Skeletal muscle satellite cell (primary cell): ENCODE results near the gene UBXN1.
"Not testable (repeated sequence)": the region's sequence is repeated elsewhere in the genome, so short reads cannot be mapped to it uniquely, and the experiment has no call there.

Experiments used
- H3K27me3 ChIP-seq: 2 replicates; pipeline ENCODE4 v1.7.0; 2013; ENCODE audit warnings: low read length; ENCODE audit not compliant: control insufficient read depth, insufficient read depth
- H3K36me3 ChIP-seq: 2 replicates; pipeline ENCODE4 v1.7.0; 2013; ENCODE audit warnings: mild to moderate bottlenecking, control low read depth, low read length; ENCODE audit not compliant: insufficient read depth
- H3K4me1 ChIP-seq: 2 replicates; pipeline ENCODE4 v1.7.0; 2013; ENCODE audit warnings: low read length; ENCODE audit not compliant: control insufficient read depth, insufficient read depth
- H3K4me2 ChIP-seq: 2 replicates; pipeline ENCODE4 v1.7.0; 2013; ENCODE audit warnings: mild to moderate bottlenecking, low read length
- H3K4me3 ChIP-seq: 2 replicates; pipeline ENCODE4 v1.7.0; 2013; ENCODE audit warnings: low read length
- H3K9ac ChIP-seq: 2 replicates; pipeline ENCODE4 v1.7.0; 2013; ENCODE audit warnings: mild to moderate bottlenecking, low read depth, low read length, moderate library complexity
- H3K9me3 ChIP-seq: replicated peaks from 2 replicates; pipeline ENCODE4 v1.7.0; 2013; ENCODE audit warnings: mild to moderate bottlenecking, control low read depth, low read length

The UBXN1 gene

DNA sequence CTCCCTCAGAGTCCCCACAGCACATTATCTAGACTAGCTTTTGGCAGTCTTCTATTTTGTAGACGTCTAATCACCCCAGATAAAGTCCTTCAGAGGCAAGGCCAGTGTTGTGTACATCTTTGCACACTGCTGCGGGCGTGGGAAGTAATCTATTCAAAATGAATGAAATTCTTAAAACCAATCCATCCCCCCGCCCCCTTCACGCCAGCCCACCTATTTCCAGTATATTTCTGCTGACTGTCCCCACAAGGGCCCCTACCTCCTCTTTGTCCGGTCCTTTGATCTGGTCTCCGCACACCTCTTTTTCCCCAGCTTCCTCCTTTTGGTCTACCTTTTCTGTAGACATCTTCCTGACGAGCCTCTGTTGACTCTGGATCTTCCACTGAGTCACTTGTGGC lies 28.0 kb upstream of the UBXN1 start:
- Histone ChIP-seq H3K4me1 (peaks cover 33% of the 10 kb centered on the region), H3K27me3 (no peaks in the 10 kb centered on the region), H3K9ac (no peak overlapping the region), H3K9me3 (no peaks in the 10 kb centered on the region), H3K4me3 (peak overlapping the region; percentile 70), H3K4me2 (peak overlapping the region; percentile 91), H3K36me3 (peaks cover 16% of the 10 kb centered on the region)

DNA sequence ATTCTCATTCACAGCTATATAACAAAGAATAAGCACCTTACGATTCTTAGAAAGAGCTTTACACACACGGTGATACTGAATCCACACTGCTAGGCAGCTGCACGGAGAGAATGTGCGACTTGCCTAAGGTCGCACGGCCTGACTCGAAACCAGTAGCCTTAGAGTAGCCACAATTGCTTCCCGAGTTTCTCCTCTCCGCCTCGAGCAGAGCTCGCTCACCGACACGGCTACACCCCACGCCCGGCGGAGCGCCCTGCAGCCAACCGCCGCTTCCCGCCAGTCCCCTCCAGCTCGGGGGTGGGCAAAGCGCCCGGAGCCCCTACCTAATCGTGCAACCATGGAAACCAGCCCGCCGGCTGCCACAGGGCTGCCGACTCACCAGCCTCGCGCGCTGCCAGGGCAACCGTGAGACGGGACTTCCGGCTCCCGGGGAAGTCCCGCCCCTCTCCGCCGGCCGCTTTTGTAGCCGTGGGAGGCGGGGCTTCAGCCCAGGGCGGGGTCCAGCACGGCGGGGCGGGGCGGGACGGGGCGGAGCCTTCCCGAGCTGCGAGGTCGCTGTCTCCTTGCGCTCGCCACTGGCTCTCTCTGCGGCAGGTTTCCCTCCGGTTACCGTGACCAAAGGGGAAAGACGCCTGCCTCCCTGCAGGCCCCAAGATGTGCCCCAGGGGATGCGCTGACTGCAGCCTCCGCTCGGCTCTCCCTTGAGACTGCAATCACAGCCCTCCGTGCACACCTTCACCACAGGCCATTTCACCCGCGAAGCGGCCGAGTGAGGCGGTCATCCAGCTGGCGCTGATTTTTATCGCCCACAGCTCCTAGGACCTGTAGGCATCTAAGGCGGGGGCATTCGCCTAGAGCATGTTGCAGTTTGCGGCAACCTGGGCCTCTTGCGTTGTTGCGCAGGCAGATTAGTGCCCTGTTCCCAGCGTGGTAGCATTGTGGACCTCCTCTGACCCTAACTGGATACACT lies 27.3 kb upstream of the UBXN1 start:
- Histone ChIP-seq H3K4me3 (peak overlapping the region; percentile 92), H3K4me2 (peak overlapping the region; percentile 91), H3K36me3 (peaks cover 13% of the 10 kb centered on the region)

DNA sequence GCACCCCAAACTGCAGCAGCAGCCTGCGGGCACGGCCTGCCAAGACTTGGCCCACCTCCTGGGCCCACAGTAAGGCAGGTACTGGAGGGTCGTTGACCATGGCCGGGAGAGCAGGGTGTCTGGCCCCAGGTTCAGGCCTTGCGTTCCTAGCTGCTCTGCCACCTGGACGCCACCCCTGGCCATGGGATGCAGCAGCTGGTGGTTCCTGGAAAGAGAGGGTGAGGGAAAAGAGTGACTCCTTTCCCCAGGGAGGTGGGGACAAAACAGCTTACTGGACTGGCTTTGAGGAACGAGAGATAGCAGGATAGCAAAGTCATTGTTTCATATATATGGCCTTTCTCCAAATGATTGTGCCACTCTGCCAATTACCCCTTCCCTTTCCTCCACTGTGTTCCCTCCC lies 26.5 kb upstream of the UBXN1 start:
- Histone ChIP-seq H3K4me3 (peak overlapping the region; percentile 92), H3K27me3 (no peaks in the 10 kb centered on the region), H3K36me3 (peaks cover 11% of the 10 kb centered on the region), H3K9me3 (no peaks in the 10 kb centered on the region), H3K4me2 (peak overlapping the region; percentile 87), H3K4me1 (peaks cover 32% of the 10 kb centered on the region), H3K9ac (peak overlapping the region; percentile 78)

More for the DNA sequence above, 27.3 kb upstream of the UBXN1 start:
- H3K9ac ChIP-seq, result peak overlapping the region; percentile 78
- no peaks in the 10 kb centered on the region for H3K9me3 ChIP-seq
- peaks cover 33% of the 10 kb centered on the region for H3K4me1 ChIP-seq
- no peaks in the 10 kb centered on the region for H3K27me3 ChIP-seq

DNA sequence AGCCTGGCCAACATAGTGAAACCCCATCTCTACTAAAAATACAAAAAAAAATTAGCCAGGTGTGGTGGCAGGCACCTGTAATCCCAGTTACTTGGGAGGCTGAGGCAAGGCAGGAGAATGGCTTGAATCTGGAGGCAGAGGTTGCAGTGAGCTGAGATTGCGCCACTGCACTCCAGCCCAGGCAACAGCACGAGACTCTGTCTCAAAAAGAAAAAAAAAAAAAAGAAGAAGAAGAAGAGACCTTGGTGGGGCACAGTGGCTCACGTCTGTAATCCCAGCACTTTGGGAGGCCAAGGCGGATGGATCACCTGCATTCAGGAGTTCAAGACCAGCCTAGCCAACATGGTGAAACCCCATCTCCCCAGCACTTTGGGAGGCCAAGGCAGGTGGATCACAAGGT lies 25.0 kb upstream of the UBXN1 start:
- H3K36me3 ChIP-seq, H3K27me3 ChIP-seq, H3K4me2 ChIP-seq, H3K9me3 ChIP-seq, H3K9ac ChIP-seq, H3K4me3 ChIP-seq: not testable (repeated sequence)
- H3K4me1 ChIP-seq, result peaks cover 20% of the 10 kb centered on the region

DNA sequence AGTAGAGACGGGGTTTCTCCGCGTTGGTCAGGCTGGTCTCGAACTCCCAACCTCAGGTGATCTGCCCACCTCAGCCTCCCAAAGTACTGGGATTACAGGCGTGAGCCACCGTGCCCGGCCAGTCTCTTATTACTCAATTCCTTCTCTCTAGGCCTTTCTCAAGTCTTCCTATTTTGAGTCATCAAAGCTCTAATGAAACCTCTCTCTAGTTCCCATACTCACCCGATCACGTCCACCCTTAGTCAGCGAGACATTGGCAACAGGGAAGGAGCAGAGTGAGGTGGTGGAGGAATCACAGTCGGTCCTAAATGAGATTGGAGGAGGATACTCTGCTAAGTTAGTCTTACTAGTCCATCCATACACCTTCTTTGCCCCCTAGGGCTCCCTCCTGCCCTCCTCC lies 23.4 kb upstream of the UBXN1 start:
- Histone ChIP-seq H3K9ac (no peak overlapping the region), H3K4me1 (peaks cover 14% of the 10 kb centered on the region), H3K4me3 (no peak overlapping the region)

DNA sequence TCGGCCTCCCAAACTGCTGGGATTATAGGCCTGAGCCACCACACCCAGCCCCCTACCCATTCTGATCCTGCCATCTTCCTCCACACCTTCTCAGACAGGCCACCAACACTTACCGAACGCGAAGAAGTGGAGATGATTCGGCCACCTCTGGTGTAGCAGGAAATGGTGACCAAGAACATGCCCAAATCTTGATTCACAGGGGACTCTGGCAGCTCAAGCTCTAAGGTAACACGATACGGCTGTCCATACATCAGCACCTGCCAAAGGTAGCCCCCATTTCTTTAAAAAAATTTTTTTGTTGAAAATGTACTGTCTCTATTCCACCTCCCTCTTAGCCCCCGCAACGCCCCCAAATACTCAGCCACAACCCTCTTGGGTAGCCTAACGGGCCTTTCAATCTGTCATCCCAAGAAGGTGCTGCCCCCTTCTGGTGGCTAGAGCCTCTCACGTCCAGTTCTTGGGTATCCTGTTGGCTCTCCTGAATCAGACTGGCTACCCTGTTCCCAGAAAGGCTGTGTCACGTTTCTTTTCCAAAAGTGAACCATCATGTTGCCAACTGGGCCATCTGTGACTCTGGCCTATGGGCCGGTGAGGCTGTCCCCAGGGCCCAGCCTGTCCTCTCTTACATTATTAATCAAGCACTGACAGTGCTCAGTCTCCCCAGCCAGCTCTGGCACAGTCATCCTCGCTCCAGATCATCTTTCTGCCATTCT lies 15.7 kb upstream of the UBXN1 start:
- Histone ChIP-seq H3K9ac (peak overlapping the region; percentile 22), H3K4me3 (no peak overlapping the region), H3K9me3 (no peaks in the 10 kb centered on the region), H3K4me2 (no peak overlapping the region), H3K4me1 (peaks cover 9% of the 10 kb centered on the region), H3K36me3 (peaks cover 32% of the 10 kb centered on the region), H3K27me3 (no peaks in the 10 kb centered on the region)

More for the DNA sequence above, 23.4 kb upstream of the UBXN1 start:
- Histone ChIP-seq H3K9me3 (no peaks in the 10 kb centered on the region), H3K27me3 (no peaks in the 10 kb centered on the region), H3K4me2 (no peak overlapping the region), H3K36me3 (peaks cover 10% of the 10 kb centered on the region)

DNA sequence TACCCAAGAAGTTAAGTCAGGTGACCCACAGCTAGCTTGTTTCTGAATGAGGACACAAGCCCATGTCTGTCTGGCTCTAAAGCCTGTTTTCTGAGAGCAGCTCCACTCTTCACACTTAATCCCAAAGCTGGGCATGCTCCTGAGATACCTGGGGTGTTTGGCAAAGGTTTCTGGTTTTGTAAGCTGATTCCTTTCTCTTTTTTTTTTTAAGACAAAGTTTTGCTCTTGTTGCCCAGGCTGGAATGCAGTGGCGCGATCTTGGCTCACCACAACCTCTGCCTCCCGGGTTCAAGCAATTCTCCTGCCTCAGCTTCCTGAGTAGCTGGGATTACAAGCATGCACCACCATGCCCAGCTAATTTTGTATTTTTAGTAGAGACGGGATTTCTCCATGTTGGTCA lies 14.8 kb upstream of the UBXN1 start:
- H3K4me2 ChIP-seq, H3K27me3 ChIP-seq, H3K4me3 ChIP-seq, H3K9me3 ChIP-seq, H3K9ac ChIP-seq: not testable (repeated sequence)
- Histone ChIP-seq H3K36me3 (peaks cover 32% of the 10 kb centered on the region), H3K4me1 (peaks cover 17% of the 10 kb centered on the region)

DNA sequence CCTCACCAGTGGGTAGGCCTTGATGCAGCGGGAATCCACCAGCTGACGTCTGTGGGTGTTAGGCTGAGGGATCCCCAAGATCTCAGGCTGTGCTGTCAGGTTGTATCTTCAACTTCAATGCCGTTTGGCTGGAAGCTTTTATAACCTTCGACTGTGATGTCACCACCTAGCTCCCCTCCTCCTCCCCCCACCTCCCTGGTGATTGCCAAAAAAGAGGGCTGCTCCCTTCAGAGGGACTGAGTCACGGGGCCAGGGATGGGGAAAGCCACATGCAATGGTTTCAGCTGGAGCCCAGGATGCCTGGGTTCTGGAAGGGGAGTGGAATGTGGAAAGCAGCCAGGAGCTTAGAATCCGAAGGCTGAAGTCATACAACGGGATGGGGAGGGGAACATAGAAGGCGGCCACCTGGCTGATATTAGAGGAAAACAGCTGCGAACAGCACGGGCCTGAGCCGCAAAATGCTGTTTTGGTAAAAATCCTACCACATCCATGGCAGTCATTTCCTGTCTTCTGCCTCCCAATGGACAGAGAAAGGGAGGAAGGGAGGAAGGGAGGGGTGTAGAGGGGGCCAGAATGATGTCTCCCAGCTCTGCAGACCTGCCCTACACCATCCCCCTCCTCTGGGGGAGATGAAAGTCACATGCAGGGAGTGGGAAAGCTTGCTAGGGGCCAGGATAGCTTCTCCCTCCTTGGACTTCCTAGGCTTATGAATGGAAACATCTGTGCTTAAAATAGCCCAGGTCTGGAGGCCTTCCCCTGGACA lies 10.7 kb upstream of the UBXN1 start, which contains the start of gene LRRN4CL:
LRRN4CL (minus strand) TSS at position 110 of the 763 bp plus-strand sequence. CDS start 1,022 bp downstream, outside the sequence.
- Histone ChIP-seq H3K9me3 (no peaks in the 10 kb centered on the region), H3K4me1 (peaks cover 21% of the 10 kb centered on the region), H3K9ac (peak within 1 kb of the TSS; percentile 33), H3K4me3 (peak within 1 kb of the TSS; percentile 22), H3K4me2 (peak within 1 kb of the TSS; percentile 33), H3K36me3 (peaks cover 32% of the 10 kb centered on the region), H3K27me3 (no peaks in the 10 kb centered on the region)

DNA sequence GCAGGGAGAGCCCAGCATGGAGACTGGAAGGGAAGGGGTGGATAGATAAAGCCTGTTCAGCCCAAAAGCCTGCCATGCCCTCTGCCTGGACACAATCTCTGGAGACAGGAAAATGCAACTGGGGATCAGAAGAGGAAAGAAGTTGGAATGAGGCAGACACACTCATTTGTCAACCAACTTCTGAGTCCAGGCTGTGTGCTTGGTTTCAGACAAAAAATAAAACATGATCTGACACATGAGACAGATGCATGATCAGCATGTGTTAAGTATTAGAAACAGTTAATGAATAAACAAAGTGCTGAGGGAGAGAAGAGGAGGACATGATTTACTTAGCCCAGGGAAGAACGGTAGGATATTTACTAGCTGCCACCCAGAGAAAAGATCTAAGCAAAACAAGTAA lies 9.6 kb upstream of the UBXN1 start:
- no peak overlapping the region for H3K4me3 ChIP-seq
- peaks cover 28% of the 10 kb centered on the region for H3K36me3 ChIP-seq
- no peaks in the 10 kb centered on the region for H3K9me3 ChIP-seq
- no peak overlapping the region for H3K9ac ChIP-seq
- no peaks in the 10 kb centered on the region for H3K27me3 ChIP-seq
- peaks cover 21% of the 10 kb centered on the region for H3K4me1 ChIP-seq
- peak overlapping the region; percentile 6 for H3K4me2 ChIP-seq

DNA sequence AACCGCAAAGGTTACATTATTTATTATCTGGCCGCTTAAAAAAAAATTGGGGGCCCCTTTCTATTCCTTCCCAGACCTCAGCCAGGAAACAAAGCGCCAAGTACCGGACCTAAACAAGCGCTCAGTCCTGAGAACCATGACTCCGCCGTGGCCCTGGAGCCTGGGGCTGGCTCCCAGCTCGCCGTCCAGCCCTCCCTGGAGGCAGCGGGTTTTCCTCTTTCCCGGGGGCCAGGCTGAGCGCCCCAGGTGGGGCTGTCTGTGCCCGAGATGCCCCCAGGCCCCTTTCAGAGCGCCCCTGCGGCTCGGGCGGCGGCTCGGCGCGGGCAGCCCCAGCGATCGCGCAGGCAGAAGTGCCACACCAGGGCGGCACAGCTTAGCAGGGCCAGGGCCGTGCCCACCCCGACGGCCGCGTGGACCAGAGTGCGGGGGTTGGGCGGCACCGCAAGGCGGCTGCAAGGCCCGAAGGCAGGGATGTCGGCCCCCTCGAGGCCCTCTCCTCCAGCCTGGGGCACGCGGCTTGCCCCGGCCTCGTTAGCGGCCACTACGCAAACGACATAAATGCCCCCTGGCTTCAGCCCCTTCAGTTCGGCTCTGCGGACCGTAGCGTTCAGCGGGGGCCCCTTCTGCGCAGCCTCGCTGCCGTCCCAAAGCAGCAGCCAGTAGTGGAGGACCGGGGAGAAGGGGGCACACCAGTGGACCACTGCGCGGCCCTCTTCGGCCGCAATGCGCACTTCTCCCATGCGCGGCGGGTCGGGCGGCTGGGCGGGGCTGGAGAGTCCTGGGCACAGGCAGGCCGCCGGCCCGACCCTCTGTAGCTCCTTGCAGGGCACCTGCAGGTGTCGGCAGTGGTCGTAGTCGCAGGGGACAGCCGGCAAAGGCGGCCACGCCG lies 8.9 kb upstream of the UBXN1 start:
- peaks cover 21% of the 10 kb centered on the region for H3K4me1 ChIP-seq
- H3K27me3 ChIP-seq, result no peaks in the 10 kb centered on the region
- H3K9ac ChIP-seq, result no peak overlapping the region
- peaks cover 24% of the 10 kb centered on the region for H3K36me3 ChIP-seq
- H3K4me3 ChIP-seq, result no peak overlapping the region
- H3K4me2 ChIP-seq, result peak overlapping the region; percentile 6
- no peaks in the 10 kb centered on the region for H3K9me3 ChIP-seq
